ENCODE measurements around the gene MAD1L1. TPM values are rescaled to one million over a fixed set of nuclear protein-coding genes. Genes with fewer than 3 reads are reported as not detected.

Gene MAD1L1
- total and polyA plus RNA-seq, 2 of the 4 experiments (the other 2 are of a cell fraction), result 29.0 to 40.9 TPM

- Histone ChIP-seq H2AK5ac (ENCODE audit: low read depth, low read length) (no peak overlapping the region), H3K4me2 (ENCODE audit: low read depth, low read length) (no peak overlapping the region), H3K9me3 (ENCODE audit: control insufficient read depth, insufficient read depth, low read length) (no peaks in the 10 kb centered on the region), H3K79me1 (ENCODE audit: low read depth in 1 of 2, low read length in 2 of 2) (peaks cover 0 to 12% of the 10 kb centered on the region in 2 experiments; a peak in 1 of 4 replicates), H2AK9ac (replicated peaks; ENCODE audit: low read depth, low read length, poor library complexity) (no peak overlapping the region), H3K56ac (ENCODE audit: extremely low read depth, insufficient read depth, low read length) (no peak overlapping the region), H3K4ac (ENCODE audit: low read depth, low read length) (no peak overlapping the region), H4K8ac (ENCODE audit: low read depth in 2 of 2, low read length in 2 of 2) (no peak overlapping the region), H3K27ac (ENCODE audit: insufficient read depth, low read length) (no peak overlapping the region), H3K4me1 (ENCODE audit: control insufficient read depth, insufficient read depth, low read length) (no peaks in the 10 kb centered on the region), H2BK20ac (ENCODE audit: low read depth, low read length) (no peak overlapping the region), H3K4me3 (ENCODE audit: insufficient read depth, low read depth, low read length) (no peak overlapping the region), H2BK15ac (ENCODE audit: low read depth, low read length) (no peak overlapping the region), H3K36me3 (ENCODE audit: control insufficient read depth, insufficient read depth, low read length) (peaks cover 16% of the 10 kb centered on the region), H2AFZ (replicated peaks; ENCODE audit: low read length, poor library complexity) (no peak overlapping the region), H3K18ac (ENCODE audit: low read depth, low read length) (no peak overlapping the region), H4K91ac (ENCODE audit: insufficient read depth, low read depth, low read length) (no peak overlapping the region), H3K9ac (ENCODE audit: low read depth, low read length) (no peak overlapping the region), H4K20me1 (ENCODE audit: insufficient read depth, low read length) (no peaks in the 10 kb centered on the region; the same call in 1 of the 2 replicates), H3K27me3 (ENCODE audit: control insufficient read depth, insufficient read depth, low read length) (no peaks in the 10 kb centered on the region), H2BK120ac (ENCODE audit: low read depth, low read length) (no peak overlapping the region), H4K5ac (ENCODE audit: low read depth, low read length) (no peak overlapping the region), H3K9me1 (ENCODE audit: insufficient read depth, low read length) (no peaks in the 10 kb centered on the region; the same call in 1 of the 2 replicates), H3K23ac (ENCODE audit: low read depth, low read length) (no peak overlapping the region), H3K14ac (replicated peaks; ENCODE audit: low read depth, low read length) (no peak overlapping the region), H2BK5ac (ENCODE audit: low read depth, low read length, poor library complexity, severe bottlenecking) (no peak overlapping the region)
- BruUV-seq (replicated peaks), result no TSS peak
- 93% methylated on average over 11 of the region's 28 CpGs; no CpG with 5 or more reads in 1 of the 2 experiments for WGBS, 2 experiments (ENCODE audit: extremely low coverage in 2 of 2, insufficient read length in 1 of 2)
- no peak for ATAC-seq (ENCODE audit: low read depth)
- in situ Hi-C loops (cut with MboI; ENCODE audit: low sequenced_read_pairs), result no loop called here
- ChIA-PET POLR2A (ENCODE audit: unreplicated experiment) (no interaction called here), CTCF (interaction anchor here (1.3 kb wide), 1 partner anchor 11 kb away, joined by 4 read pairs; no protein-coding TSS in a partner anchor)
- TF ChIP-seq BHLHE40 (IDR thresholded peaks at IDR 0.05; ENCODE audit: low read depth, low read length) (no peak), RFX5 (IDR thresholded peaks at IDR 0.05; ENCODE audit: low read depth, low read length) (no peak), USF2 (IDR thresholded peaks at IDR 0.05; ENCODE audit: low read depth, low read length) (no peak)
- no peak for DNase-seq
- intact Hi-C loops (cut with micrococcal nuclease), result no loop called here
- dilution Hi-C loops (cut with HindIII; ENCODE audit: low sequenced_read_pairs, unreplicated experiment), result no loop called here
These were observed 166.4 kb downstream of the MAD1L1 start for GRCh38 chr7:2066251-2066919.
